ENCODE results near the gene ACTMAP. TPM values are rescaled to one million over a fixed set of nuclear protein-coding genes. Genes with fewer than 3 reads are reported as not detected.

Gene ACTMAP
- polyA plus RNA-seq, 1 of the 3 experiments (the other 2 are of a cell fraction), result 6.4 TPM

- ChIA-PET CTCF (interaction anchor here (1.9 kb wide), 1 partner anchor 73 kb away, joined by 5 read pairs; no protein-coding TSS in a partner anchor), POLR2A (no interaction called here)
- Histone ChIP-seq H3K27ac (ENCODE audit: low read depth in 2 of 2, low read length in 1 of 2) (no peak overlapping the region), H3K9me3 (no peaks in the 10 kb centered on the region), H4K20me1 (ENCODE audit: insufficient read depth) (no peaks in the 10 kb centered on the region), H3K9ac (no peak overlapping the region), H3K36me3 (replicated peaks in 1 of 2; ENCODE audit: control insufficient read depth in 1 of 2, insufficient read depth in 2 of 2, low read length in 1 of 2) (peaks cover 24% of the 10 kb centered on the region in 2 experiments), H3K4me2 (no peak overlapping the region), H3K9me2 (no peaks in the 10 kb centered on the region), H3K4me1 (ENCODE audit: control insufficient read depth in 1 of 2, insufficient read depth in 2 of 2, low read depth in 1 of 2, low read length in 1 of 2) (no peaks in the 10 kb centered on the region), H3K27me3 (ENCODE audit: insufficient read depth) (no peaks in the 10 kb centered on the region), H3K4me3 (ENCODE audit: low read depth in 2 of 2, low read length in 1 of 2) (no peak overlapping the region), H3K79me2 (ENCODE audit: insufficient read depth) (no peaks in the 10 kb centered on the region), H2AFZ (ENCODE audit: low read depth) (no peak overlapping the region), H3F3A (replicated peaks; ENCODE audit: insufficient read depth) (no peaks in the 10 kb centered on the region)
- DNase-seq, result no peak
- TF ChIP-seq IRF3 (IDR thresholded peaks at IDR 0.05; ENCODE audit: low read depth, low read length), result no peak
- TF ChIP-seq GABPA (IDR thresholded peaks at IDR 0.05; ENCODE audit: low read depth), result no peak
- no peak for TF ChIP-seq CTCF (IDR thresholded peaks at IDR 0.05)
- TF ChIP-seq RCOR1 (IDR thresholded peaks at IDR 0.05; ENCODE audit: low read length), result no peak
- TF ChIP-seq SMC3 (IDR thresholded peaks at IDR 0.05; ENCODE audit: low read depth, low read length), result no peak
- no peak for TF ChIP-seq NRF1 (IDR thresholded peaks at IDR 0.05; ENCODE audit: low read depth, low read length)
- no peak for TF ChIP-seq RXRA (IDR thresholded peaks at IDR 0.05; ENCODE audit: borderline replicate concordance, low read depth)
- WGBS (ENCODE audit: low lambda C conversion rate), result 94% methylated on average over 9 of the region's 9 CpGs
These were observed 13.6 kb downstream of the ACTMAP start for GRCh38 chr19:40736661-40737060.

- H3K27ac ChIP-seq (ENCODE audit: low read depth in 2 of 2, low read length in 1 of 2), result no peak overlapping the region
- H3K27me3 ChIP-seq (ENCODE audit: insufficient read depth), result no peaks in the 10 kb centered on the region
- no peaks in the 10 kb centered on the region for H3K9me3 ChIP-seq
- TF ChIP-seq EZH2phosphoT487 (IDR thresholded peaks at IDR 0.05; ENCODE audit: borderline replicate concordance, low read depth) (no peak), RAD21 (IDR thresholded peaks at IDR 0.05; ENCODE audit: low read length) (no peak), POLR2AphosphoS5 (IDR thresholded peaks at IDR 0.05; ENCODE audit: low read depth, low read length) (no peak), REST (IDR thresholded peaks at IDR 0.05; ENCODE audit: low read depth, low read length) (no peak)
- H3K4me1 ChIP-seq (ENCODE audit: control insufficient read depth in 1 of 2, insufficient read depth in 2 of 2, low read depth in 1 of 2, low read length in 1 of 2), result no peaks in the 10 kb centered on the region
- no peak overlapping the region for H3K4me3 ChIP-seq (ENCODE audit: low read depth in 2 of 2, low read length in 1 of 2)
- no peaks in the 10 kb centered on the region for H3F3A ChIP-seq (replicated peaks; ENCODE audit: insufficient read depth)
- H2AFZ ChIP-seq (ENCODE audit: low read depth), result no peak overlapping the region
- no peak overlapping the region for H3K9ac ChIP-seq
- CTCF ChIA-PET, result interaction anchor here (1.1 kb wide), 2 partner anchors 10 to 19 kb away, joined by 3 to 4 read pairs; partner anchors contain the start of genes COQ8B and ITPKC
- 93% methylated on average over 11 of the region's 11 CpGs for WGBS (ENCODE audit: low lambda C conversion rate)
- POLR2A ChIA-PET, result no interaction called here
- H3K79me2 ChIP-seq (ENCODE audit: insufficient read depth), result no peaks in the 10 kb centered on the region
- DNase-seq, result no peak
- H4K20me1 ChIP-seq (ENCODE audit: insufficient read depth), result no peaks in the 10 kb centered on the region
- peaks cover 32 to 33% of the 10 kb centered on the region in 2 experiments for H3K36me3 ChIP-seq (replicated peaks in 1 of 2; ENCODE audit: control insufficient read depth in 1 of 2, insufficient read depth in 2 of 2, low read length in 1 of 2)
- H3K4me2 ChIP-seq, result no peak overlapping the region
- H3K9me2 ChIP-seq, result no peaks in the 10 kb centered on the region
These were observed 15.1 kb downstream of the ACTMAP start for GRCh38 chr19:40735013-40735771.

Data from SK-N-SH (cell line).